HG03097 (cell line): Measurements from ENCODE around the gene TNK1.
"Not testable (repeated sequence)": the region's sequence is repeated elsewhere in the genome, so short reads cannot be mapped to it uniquely, and the experiment has no call there.

Source experiments
- ATAC-seq: cut with Tn5 transposase; IDR thresholded peaks from one replicate; pipeline ENCODE4 v1.9.1; 2021; ENCODE audit not compliant: unreplicated experiment, low FRiP score

The TNK1 gene

GRCh38 chr17:7354262-7354843, 26.5 kb upstream of the TNK1 start:
- ATAC-seq, result no peak

- ATAC-seq, result no peak
Observed at GRCh38 chr17:7355053-7355452, 25.8 kb upstream of the TNK1 start, which contains the start of gene TMEM95. TMEM95 (plus strand) TSS chr17:7355156; CDS start chr17:7355205, 49 bp downstream.

- no peak for ATAC-seq
Observed at GRCh38 chr17:7355573-7355972, 25.3 kb upstream of the TNK1 start.

- ATAC-seq, result no peak
Observed at GRCh38 chr17:7356072-7356549, 24.8 kb upstream of the TNK1 start.

- no peak for ATAC-seq
Observed at GRCh38 chr17:7356756-7357155, 24.1 kb upstream of the TNK1 start.

GRCh38 chr17:7357381-7357780, 23.5 kb upstream of the TNK1 start:
- ATAC-seq, result no peak

- no peak for ATAC-seq
Observed at GRCh38 chr17:7361906-7362305, 19.0 kb upstream of the TNK1 start.

- no peak for ATAC-seq
Observed at GRCh38 chr17:7363311-7363710, 17.6 kb upstream of the TNK1 start.

- not testable (repeated sequence) for ATAC-seq
Observed at GRCh38 chr17:7365963-7366362, 14.9 kb upstream of the TNK1 start.

- ATAC-seq, result no peak
Observed at GRCh38 chr17:7367083-7367482, 13.8 kb upstream of the TNK1 start.

- ATAC-seq, result no peak
Observed at GRCh38 chr17:7367918-7368598, 12.8 kb upstream of the TNK1 start.

- not testable (repeated sequence) for ATAC-seq
Observed at GRCh38 chr17:7368599-7368994, 12.3 kb upstream of the TNK1 start.

- no peak for ATAC-seq
Observed at GRCh38 chr17:7369825-7370224, 11.1 kb upstream of the TNK1 start.

GRCh38 chr17:7370853-7371252, 10.0 kb upstream of the TNK1 start:
- ATAC-seq, result no peak

GRCh38 chr17:7374353-7374752, 6.5 kb upstream of the TNK1 start:
- ATAC-seq, result no peak

- no peak for ATAC-seq
Observed at GRCh38 chr17:7379134-7379533, 1.8 kb upstream of the TNK1 start.

- no peak for ATAC-seq
Observed at GRCh38 chr17:7380321-7380720, 568 bp upstream of the TNK1 start.

GRCh38 chr17:7382901-7383300, 2.0 kb downstream of the TNK1 start:
- ATAC-seq, result no peak

- ATAC-seq, result no peak
Observed at GRCh38 chr17:7383371-7383741, 2.5 kb downstream of the TNK1 start.

GRCh38 chr17:7383742-7384488, 3.0 kb downstream of the TNK1 start:
- ATAC-seq, result no peak

GRCh38 chr17:7384489-7385081, 3.7 kb downstream of the TNK1 start:
- ATAC-seq, result no peak
